Measurements from ENCODE around the gene B3GAT3. TPM values are rescaled to one million over a fixed set of nuclear protein-coding genes. Genes with fewer than 3 reads are reported as not detected.

The B3GAT3 gene
- total RNA-seq, result 10 to 100 TPM; 29.9 to 54.1 (median 40.6) TPM

- peaks cover 29% of the 10 kb centered on the region for H3K36me3 ChIP-seq
- no peak for TF ChIP-seq EP300 (IDR thresholded peaks at IDR 0.05)
- peak; percentile 53 to 98 (median 79) for TF ChIP-seq POLR2AphosphoS5 (IDR thresholded peaks at IDR 0.05)
- TF ChIP-seq POLR2A (IDR thresholded peaks at IDR 0.05), result peak in 1 of 2 donors; percentile 11
- H3K4me1 ChIP-seq, result peaks cover 35% of the 10 kb centered on the region
- peak within 1 kb of the TSS; percentile 85 for H3K27ac ChIP-seq
- peak within 1 kb of the TSS; percentile 64 for H3K4me3 ChIP-seq
- DNase-seq (ENCODE audit: low spot score in 2 of 2), result peak; percentile 99
- H3K9me3 ChIP-seq, result no peaks in the 10 kb centered on the region
- 2% methylated on average over 28 of the region's 77 CpGs for WGBS
- H3K27me3 ChIP-seq, result no peaks in the 10 kb centered on the region
Measured at GRCh38 chr11:62621567-62622470, at the start of gene B3GAT3. Gene B3GAT3 (minus strand): TSS chr11:62621986. CDS start chr11:62621947, 39 bp downstream.

GRCh38 chr11:62671236-62671607 is 49.4 kb upstream of the B3GAT3 start:
- no peak for DNase-seq (ENCODE audit: low spot score in 2 of 2)
- Histone ChIP-seq H3K36me3 (peaks cover 18% of the 10 kb centered on the region), H3K27ac (peak overlapping the region; percentile 89), H3K4me3 (peak overlapping the region; percentile 86), H3K27me3 (no peaks in the 10 kb centered on the region), H3K9me3 (no peaks in the 10 kb centered on the region), H3K4me1 (peaks cover 53% of the 10 kb centered on the region)
- TF ChIP-seq, protein P1, sequence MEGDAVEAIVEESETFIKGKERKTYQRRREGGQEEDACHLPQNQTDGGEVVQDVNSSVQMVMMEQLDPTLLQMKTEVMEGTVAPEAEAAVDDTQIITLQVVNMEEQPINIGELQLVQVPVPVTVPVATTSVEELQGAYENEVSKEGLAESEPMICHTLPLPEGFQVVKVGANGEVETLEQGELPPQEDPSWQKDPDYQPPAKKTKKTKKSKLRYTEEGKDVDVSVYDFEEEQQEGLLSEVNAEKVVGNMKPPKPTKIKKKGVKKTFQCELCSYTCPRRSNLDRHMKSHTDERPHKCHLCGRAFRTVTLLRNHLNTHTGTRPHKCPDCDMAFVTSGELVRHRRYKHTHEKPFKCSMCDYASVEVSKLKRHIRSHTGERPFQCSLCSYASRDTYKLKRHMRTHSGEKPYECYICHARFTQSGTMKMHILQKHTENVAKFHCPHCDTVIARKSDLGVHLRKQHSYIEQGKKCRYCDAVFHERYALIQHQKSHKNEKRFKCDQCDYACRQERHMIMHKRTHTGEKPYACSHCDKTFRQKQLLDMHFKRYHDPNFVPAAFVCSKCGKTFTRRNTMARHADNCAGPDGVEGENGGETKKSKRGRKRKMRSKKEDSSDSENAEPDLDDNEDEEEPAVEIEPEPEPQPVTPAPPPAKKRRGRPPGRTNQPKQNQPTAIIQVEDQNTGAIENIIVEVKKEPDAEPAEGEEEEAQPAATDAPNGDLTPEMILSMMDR (IDR thresholded peaks at IDR 0.05), result no peak
- no peak for TF ChIP-seq POLR2A (IDR thresholded peaks at IDR 0.05)
- no peak for TF ChIP-seq POLR2AphosphoS5 (IDR thresholded peaks at IDR 0.05)
- TF ChIP-seq EP300 (IDR thresholded peaks at IDR 0.05), result no peak
- WGBS, result 0% methylated on average over 13 of the region's 17 CpGs

- WGBS, result 75% methylated on average over 4 of the region's 4 CpGs
Measured at GRCh38 chr11:62669420-62670161, 47.8 kb upstream of the B3GAT3 start.

DNA sequence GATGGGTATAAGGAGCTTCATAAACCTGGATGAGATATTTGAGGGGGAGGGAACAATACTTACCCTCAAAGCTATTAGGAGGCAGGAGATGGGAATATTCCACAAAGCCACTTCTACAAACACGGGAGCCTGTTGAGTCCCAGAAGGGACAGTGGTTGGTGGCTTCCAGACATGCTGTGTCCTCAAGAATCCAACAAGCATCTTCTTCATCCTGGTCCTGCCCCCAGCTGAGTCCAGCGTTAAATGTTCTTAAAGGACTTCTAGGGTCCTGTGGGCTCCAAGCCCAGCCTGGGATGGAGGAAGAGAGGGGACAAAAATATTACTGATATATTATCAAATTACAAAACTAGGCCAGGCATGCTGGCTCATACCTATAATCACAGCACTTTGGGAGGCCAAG is 45.7 kb upstream of the B3GAT3 start:
- Histone ChIP-seq H3K27me3 (no peaks in the 10 kb centered on the region), H3K9me3 (no peaks in the 10 kb centered on the region), H3K27ac (no peak overlapping the region), H3K4me1 (peaks cover 61% of the 10 kb centered on the region), H3K4me3 (no peak overlapping the region), H3K36me3 (peaks cover 15% of the 10 kb centered on the region)
- DNase-seq (ENCODE audit: low spot score in 2 of 2), result no peak
- WGBS, result 100% methylated on average over 2 of the region's 2 CpGs
- TF ChIP-seq EP300 (IDR thresholded peaks at IDR 0.05) (no peak), POLR2AphosphoS5 (IDR thresholded peaks at IDR 0.05) (no peak), POLR2A (IDR thresholded peaks at IDR 0.05) (no peak)
- TF ChIP-seq, protein P1 (IDR thresholded peaks at IDR 0.05), result no peak

More at GRCh38 chr11:62669420-62670161, 47.8 kb upstream of the B3GAT3 start:
- Histone ChIP-seq H3K4me3 (no peak overlapping the region), H3K9me3 (no peaks in the 10 kb centered on the region), H3K4me1 (peaks cover 60% of the 10 kb centered on the region), H3K27ac (no peak overlapping the region), H3K36me3 (peaks cover 8% of the 10 kb centered on the region), H3K27me3 (no peaks in the 10 kb centered on the region)
- DNase-seq (ENCODE audit: low spot score in 2 of 2), result no peak
- TF ChIP-seq POLR2AphosphoS5 (IDR thresholded peaks at IDR 0.05), result no peak
- TF ChIP-seq POLR2A (IDR thresholded peaks at IDR 0.05), result no peak
- no peak for TF ChIP-seq EP300 (IDR thresholded peaks at IDR 0.05)
- TF ChIP-seq, protein P1 (IDR thresholded peaks at IDR 0.05), result no peak

GRCh38 chr11:62666259-62666926 is 44.6 kb upstream of the B3GAT3 start:
- no peaks in the 10 kb centered on the region for H3K27me3 ChIP-seq
- H3K4me1 ChIP-seq, result peaks cover 55% of the 10 kb centered on the region
- peak overlapping the region; percentile 88 for H3K27ac ChIP-seq
- peak overlapping the region; percentile 69 for H3K4me3 ChIP-seq
- WGBS, result 51% methylated on average over 8 of the region's 16 CpGs
- peaks cover 20% of the 10 kb centered on the region for H3K36me3 ChIP-seq
- TF ChIP-seq EP300 (IDR thresholded peaks at IDR 0.05), result no peak
- TF ChIP-seq POLR2AphosphoS5 (IDR thresholded peaks at IDR 0.05), result no peak
- TF ChIP-seq, protein P1 (IDR thresholded peaks at IDR 0.05), result no peak
- TF ChIP-seq POLR2A (IDR thresholded peaks at IDR 0.05), result no peak
- no peaks in the 10 kb centered on the region for H3K9me3 ChIP-seq
- DNase-seq (ENCODE audit: low spot score in 2 of 2), result no peak

Data from suprapubic skin (tissue), 4 donors.